MM.1S (cell line): ENCODE results near the gene DCUN1D1.

Source experiments
- DNase-seq: peaks from one replicate; pipeline ENCODE4 v3.0.0-alpha.2; 2015
- H2AFZ ChIP-seq: fragments of 300-600 bp; sonication (generic); 2 replicates; pipeline ENCODE4 v1.6.0; 2016; ENCODE audit warnings: antibody characterized with exemption, low read length
- H3F3A ChIP-seq: fragments of 300-600 bp; sonication (generic); 2 replicates; pipeline ENCODE4 v1.6.1; 2016; ENCODE audit warnings: mild to moderate bottlenecking, antibody characterized with exemption, low read length, moderate library complexity, mixed read lengths; ENCODE audit not compliant: insufficient read depth
- H3K27ac ChIP-seq: fragments of 300-600 bp; sonication (generic); 2 replicates; pipeline ENCODE4 v1.5.1; 2016; ENCODE audit warnings: mild to moderate bottlenecking, low read length
- H3K27me3 ChIP-seq: fragments of 300-600 bp; sonication (generic); replicated peaks from 2 replicates; pipeline ENCODE4 v1.6.0; 2016; ENCODE audit warnings: low read length; ENCODE audit not compliant: insufficient read depth
- H3K36me3 ChIP-seq: fragments of 300-600 bp; sonication (generic); replicated peaks from 2 replicates; pipeline ENCODE4 v1.6.1; 2016; ENCODE audit warnings: mild to moderate bottlenecking, low read length, mixed read lengths; ENCODE audit not compliant: insufficient read depth
- H3K4me1 ChIP-seq: fragments of 300-600 bp; sonication (generic); 2 replicates; pipeline ENCODE4 v1.6.1; 2016; ENCODE audit warnings: low read length, mixed read lengths
- H3K4me2 ChIP-seq: fragments of 300-600 bp; sonication (generic); 2 replicates; pipeline ENCODE4 v1.6.0; 2016; ENCODE audit warnings: low read depth, low read length
- H3K4me3 ChIP-seq: fragments of 300-600 bp; sonication (generic); 2 replicates; pipeline ENCODE4 v1.5.1; 2016; ENCODE audit warnings: low read length, mixed read lengths
- H3K79me2 ChIP-seq: fragments of 300-600 bp; sonication (generic); 2 replicates; pipeline ENCODE4 v1.6.1; 2016; ENCODE audit warnings: mixed run types, low read length, mixed read lengths
- H3K9ac ChIP-seq: fragments of 300-600 bp; sonication (generic); 2 replicates; pipeline ENCODE4 v1.6.1; 2016; ENCODE audit warnings: low read length, mixed read lengths
- H3K9me2 ChIP-seq: fragments of 300-600 bp; sonication (generic); replicated peaks from 2 replicates; pipeline ENCODE4 v1.6.1; 2016; ENCODE audit warnings: mild to moderate bottlenecking, low read length, mixed read lengths; ENCODE audit not compliant: insufficient read depth
- H3K9me3 ChIP-seq: fragments of 300-600 bp; sonication (generic); replicated peaks from 2 replicates; pipeline ENCODE4 v1.6.1; 2016; ENCODE audit warnings: mild to moderate bottlenecking, low read length, mixed read lengths; ENCODE audit not compliant: insufficient read depth
- H4K20me1 ChIP-seq: fragments of 300-600 bp; sonication (generic); 2 replicates; pipeline ENCODE4 v1.6.1; 2016; ENCODE audit warnings: mild to moderate bottlenecking, low read length, moderate library complexity, mixed read lengths; ENCODE audit not compliant: insufficient read depth
- CTCF ChIP-seq: fragments of 300-600 bp; sonication (generic); IDR thresholded peaks from 2 replicates; pipeline ENCODE4 v1.5.1; 2016; ENCODE audit warnings: antibody characterized with exemption, low read length, mixed read lengths
- EZH2 ChIP-seq: fragments of 300-600 bp; sonication (generic); optimal IDR thresholded peaks from 2 replicates; pipeline ENCODE3; 2017; ENCODE audit warnings: low read depth, mild to moderate bottlenecking, antibody characterized with exemption, low read length, mixed read lengths
- EZH2phosphoT487 ChIP-seq: fragments of 300-600 bp; sonication (generic); IDR thresholded peaks from 2 replicates; pipeline ENCODE4 v1.6.1; 2018; ENCODE audit warnings: antibody characterized with exemption, low read length

The DCUN1D1 gene

GRCh38 chr3:182949688-182950087, 30.6 kb downstream of the DCUN1D1 start:
- H3K4me2 ChIP-seq = no peak overlapping the region
- no peaks in the 10 kb centered on the region for H3K9me2 ChIP-seq
- H4K20me1 ChIP-seq = no peaks in the 10 kb centered on the region
- no peaks in the 10 kb centered on the region for H3K79me2 ChIP-seq
- H3K27ac ChIP-seq = no peak overlapping the region
- H3K4me3 ChIP-seq = no peak overlapping the region
- no peak overlapping the region for H3K9ac ChIP-seq
- no peaks in the 10 kb centered on the region for H3K4me1 ChIP-seq
- no peak overlapping the region for H2AFZ ChIP-seq
- no peaks in the 10 kb centered on the region for H3K9me3 ChIP-seq
- H3K36me3 ChIP-seq = no peaks in the 10 kb centered on the region
- no peaks in the 10 kb centered on the region for H3F3A ChIP-seq
- H3K27me3 ChIP-seq = no peaks in the 10 kb centered on the region
- no peak for TF ChIP-seq EZH2phosphoT487
- no peak for TF ChIP-seq CTCF
- TF ChIP-seq EZH2 = no peak
- DNase-seq = no peak

DNA sequence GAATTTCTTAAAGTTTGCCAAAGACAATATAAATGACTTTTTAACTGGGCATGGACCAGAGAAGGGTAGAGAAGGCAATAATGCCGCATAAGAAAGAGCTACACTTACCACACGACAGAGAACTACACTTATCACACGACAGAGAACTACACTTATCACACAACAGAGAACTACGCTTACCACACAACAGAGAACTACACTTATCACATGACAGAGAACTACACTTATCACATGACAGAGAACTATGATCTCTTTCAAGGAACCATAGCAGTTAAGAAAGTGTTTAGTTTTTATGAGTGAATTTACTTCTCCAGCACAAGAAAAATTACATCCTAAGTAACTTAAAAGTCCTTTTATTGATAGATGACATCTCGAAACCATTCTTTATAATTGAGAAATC, 32.0 kb downstream of the DCUN1D1 start:
- Histone ChIP-seq H4K20me1 (no peaks in the 10 kb centered on the region), H3K79me2 (no peaks in the 10 kb centered on the region), H3F3A (no peaks in the 10 kb centered on the region), H3K4me2 (no peak overlapping the region), H3K27me3 (no peaks in the 10 kb centered on the region), H3K9me3 (no peaks in the 10 kb centered on the region), H3K4me1 (no peaks in the 10 kb centered on the region), H3K36me3 (no peaks in the 10 kb centered on the region), H3K9ac (no peak overlapping the region), H2AFZ (no peak overlapping the region), H3K4me3 (no peak overlapping the region), H3K9me2 (no peaks in the 10 kb centered on the region), H3K27ac (no peak overlapping the region)
- DNase-seq = no peak
- TF ChIP-seq EZH2phosphoT487 (no peak), EZH2 (no peak), CTCF (no peak)

DNA sequence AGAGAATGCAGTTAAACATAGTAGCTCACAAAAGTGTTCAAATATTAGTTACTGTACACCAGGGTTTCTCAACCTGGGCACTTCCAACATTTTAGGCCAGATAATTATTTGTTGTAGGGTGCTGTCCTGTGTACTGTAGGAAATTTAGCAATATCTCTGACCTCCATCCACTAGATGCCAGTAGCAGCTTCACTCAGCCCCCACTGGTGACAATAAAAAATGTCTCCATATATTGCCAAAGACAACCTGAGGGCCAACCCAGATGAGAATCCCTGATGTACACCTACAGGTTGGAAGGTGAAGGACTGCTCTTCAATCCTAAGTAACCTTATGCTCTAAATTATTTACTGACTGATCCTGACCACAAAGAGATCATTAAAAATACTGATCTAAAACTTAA, 32.5 kb downstream of the DCUN1D1 start:
- H4K20me1 ChIP-seq = no peaks in the 10 kb centered on the region
- no peak overlapping the region for H3K4me2 ChIP-seq
- peak; percentile 21 for DNase-seq
- H3K36me3 ChIP-seq = no peaks in the 10 kb centered on the region
- no peaks in the 10 kb centered on the region for H3F3A ChIP-seq
- H3K4me3 ChIP-seq = no peak overlapping the region
- TF ChIP-seq CTCF (peak; percentile 31), EZH2 (no peak)
- H3K9me3 ChIP-seq = no peaks in the 10 kb centered on the region
- H2AFZ ChIP-seq = no peak overlapping the region
- H3K4me1 ChIP-seq = no peaks in the 10 kb centered on the region
- no peak overlapping the region for H3K9ac ChIP-seq
- no peak overlapping the region for H3K27ac ChIP-seq
- no peaks in the 10 kb centered on the region for H3K27me3 ChIP-seq
- H3K79me2 ChIP-seq = no peaks in the 10 kb centered on the region
- no peaks in the 10 kb centered on the region for H3K9me2 ChIP-seq
